Hematopoietic multipotent progenitor cell treated with erythropoietin and hydrocortisone succinate and interleukin-3 and kit ligand, for 4 days (in vitro differentiated cells): Measurements from ENCODE around the gene PLEKHG3.

ENCODE experiments used
- DNase-seq: peaks from one replicate; pipeline ENCODE4 v3.0.0-alpha.2; 2015

PLEKHG3 gene

DNA sequence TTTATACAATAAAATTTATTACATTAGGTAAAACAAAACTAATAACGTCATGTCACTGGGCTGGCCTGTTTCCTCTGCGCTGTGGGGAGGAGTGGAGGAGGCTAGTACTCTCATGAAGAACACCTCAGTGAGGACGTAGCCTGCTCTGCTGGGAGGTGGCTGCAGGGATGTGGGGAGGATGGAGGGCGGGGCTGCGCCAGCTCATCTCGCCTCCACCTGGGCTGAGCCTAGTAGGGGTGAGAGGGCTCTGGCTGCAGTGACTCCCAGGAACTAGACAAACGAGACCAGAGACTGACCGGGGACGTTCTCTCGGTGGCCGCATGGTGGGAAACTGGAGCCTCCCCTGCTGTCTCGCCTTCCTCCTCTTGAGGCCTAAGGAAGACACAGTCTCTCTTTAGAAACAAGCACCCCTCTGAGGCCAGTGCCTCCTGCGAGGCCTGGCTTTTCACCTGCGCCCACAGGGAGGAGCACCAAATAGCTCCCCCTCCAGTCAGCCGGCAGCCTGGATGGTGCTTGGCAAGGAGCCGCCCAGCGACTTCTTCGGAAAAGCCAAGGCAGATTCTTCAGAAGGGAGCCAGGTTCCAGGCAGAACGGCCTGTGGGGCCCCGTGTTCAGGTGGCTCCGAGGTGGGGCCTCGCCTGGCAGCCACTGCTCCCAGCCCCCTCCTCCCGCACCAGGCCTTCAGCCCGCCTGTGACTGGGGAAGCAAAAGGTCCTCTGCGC lies 62.4 kb downstream of the PLEKHG3 start:
- DNase-seq = no peak

DNA sequence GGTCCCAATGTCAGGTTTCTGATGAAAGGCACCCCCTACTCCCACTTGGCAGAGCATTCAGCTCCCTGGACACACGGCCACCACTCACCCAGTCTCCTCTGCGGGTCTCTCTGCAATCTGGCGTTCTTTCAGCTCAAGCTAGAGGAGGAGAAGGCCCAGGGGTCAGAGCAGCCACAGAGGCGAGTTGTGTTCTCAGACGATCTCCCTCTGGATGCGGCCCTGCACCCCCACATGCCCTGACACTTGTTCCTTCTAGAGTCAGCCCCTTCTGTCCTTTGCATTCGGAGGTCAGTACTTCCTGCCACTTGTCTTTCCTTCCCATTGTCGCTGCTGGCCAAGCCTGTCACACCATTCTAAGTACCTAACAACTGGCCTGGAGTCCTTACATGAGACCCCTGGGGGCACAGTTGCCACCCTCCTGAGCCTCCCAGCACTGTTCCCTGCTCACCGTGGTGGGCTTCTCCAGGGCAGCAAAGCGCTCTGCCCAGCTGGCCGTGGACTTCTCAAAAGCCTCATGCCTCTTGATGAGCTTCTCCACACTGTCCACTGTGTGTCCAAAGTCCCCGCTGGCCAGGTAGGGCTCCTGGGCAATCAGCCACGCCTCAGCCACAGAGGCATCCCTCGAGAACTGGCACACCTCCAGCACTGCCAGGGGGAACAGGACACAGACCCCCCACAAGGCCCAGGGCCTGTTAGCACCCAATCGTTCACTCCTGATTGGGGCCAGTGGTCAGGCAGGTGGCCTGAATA lies 63.2 kb downstream of the PLEKHG3 start:
- no peak for DNase-seq

DNA sequence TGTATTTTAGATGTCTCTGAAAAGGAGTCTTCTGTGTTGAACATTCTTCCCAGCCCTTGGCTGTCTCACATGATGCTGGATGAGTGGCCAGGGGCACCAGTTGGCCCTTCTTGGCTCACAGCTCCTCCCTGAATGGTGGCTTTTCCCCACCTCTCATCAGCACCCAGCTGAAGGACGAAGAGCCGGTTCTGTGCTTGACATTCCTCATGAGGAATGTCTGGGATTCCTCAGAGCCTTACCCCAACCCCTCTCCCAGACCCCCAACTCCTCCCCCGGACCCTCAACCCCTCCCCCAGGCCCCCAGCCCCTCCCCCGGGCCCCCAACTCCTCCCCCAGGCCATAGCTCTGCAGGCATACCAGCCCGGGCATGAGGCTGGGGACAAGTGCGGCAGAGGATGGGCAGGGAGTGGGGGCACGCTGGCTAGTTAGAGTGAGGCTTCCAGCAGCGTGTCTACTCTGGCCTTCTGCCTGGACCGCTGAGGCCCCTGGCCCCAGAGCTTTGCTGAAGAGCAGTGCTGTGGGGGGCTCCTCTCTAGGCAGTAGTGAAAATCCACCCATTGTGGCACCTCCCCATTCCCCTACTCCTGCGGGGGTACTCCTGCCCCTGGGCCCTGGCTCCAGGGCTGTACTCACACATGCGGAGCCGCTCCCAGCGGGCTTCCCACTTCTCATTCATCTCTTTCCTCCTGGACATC lies 64.3 kb downstream of the PLEKHG3 start:
- no peak for DNase-seq

DNA sequence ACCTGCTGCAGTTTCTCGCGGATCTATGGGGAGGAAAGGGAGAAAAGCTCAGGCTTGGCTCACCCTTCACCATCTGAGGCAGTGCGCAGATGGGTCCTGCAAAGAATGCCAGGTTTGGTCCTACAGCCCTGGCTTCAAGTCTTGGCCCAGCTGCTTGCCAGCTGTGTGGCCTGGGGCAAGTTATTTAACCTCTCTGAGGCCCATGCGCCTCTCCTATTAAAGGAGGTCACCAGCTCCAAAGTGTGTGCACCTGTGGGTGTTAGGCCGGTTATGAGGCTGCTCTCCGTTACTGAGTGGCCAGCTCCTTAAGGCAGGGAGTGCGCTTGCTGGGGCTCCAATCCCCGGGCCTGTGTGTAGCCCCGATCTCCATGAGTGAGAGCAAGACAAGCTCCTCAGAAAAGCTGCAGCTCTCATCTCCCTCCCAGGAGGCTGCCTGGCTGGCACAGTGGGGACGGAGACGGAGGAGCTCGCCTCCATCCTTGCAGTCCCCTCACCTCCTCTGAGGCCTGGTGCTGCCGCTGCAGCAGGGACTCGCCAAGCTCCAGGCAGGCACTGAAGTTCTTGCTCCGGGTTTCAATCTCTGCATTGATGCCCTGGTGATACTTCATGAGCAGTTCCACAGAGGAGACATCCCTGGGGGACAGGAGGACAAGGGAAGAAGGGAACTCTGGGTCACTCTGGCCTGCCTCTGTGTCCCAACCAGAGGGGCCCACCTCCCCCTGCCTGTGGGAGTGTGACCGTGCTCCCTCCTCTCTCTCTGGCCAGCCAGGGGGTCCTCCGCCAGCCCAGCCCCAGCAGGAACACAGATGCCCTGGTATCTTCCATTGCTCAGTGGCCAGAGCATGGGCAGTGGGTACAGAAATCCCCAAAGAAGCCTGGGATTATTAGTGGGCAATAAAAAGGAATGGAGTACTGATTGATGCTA lies 65.1 kb downstream of the PLEKHG3 start:
- DNase-seq = no peak

GRCh38 chr14:64770751-64771150 lies 66.5 kb downstream of the PLEKHG3 start:
- DNase-seq = no peak

DNA sequence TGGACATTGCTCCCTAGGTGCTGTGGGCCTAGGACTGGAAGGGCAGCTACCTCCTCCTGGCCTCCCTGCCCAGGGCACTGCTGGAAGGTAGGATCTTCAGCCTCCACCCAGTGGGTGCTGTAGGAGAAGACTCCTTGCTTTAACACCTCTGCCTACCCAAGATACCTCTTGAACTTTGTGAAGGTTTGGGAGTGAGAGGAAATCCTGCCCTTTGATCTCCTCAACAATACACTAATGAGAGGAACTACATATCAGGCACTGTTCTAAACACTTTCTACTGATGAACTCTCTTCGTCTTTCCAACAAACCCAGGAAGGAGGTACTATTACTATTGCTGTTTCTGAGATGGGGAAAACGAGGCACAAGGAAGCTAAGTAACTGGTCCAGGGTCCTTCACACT lies 66.9 kb downstream of the PLEKHG3 start:
- no peak for DNase-seq

GRCh38 chr14:64772397-64772950 lies 68.2 kb downstream of the PLEKHG3 start:
- no peak for DNase-seq

- no peak for DNase-seq
These were observed 68.8 kb downstream of the PLEKHG3 start for GRCh38 chr14:64773046-64773445.

GRCh38 chr14:64773577-64773976 lies 69.4 kb downstream of the PLEKHG3 start:
- DNase-seq = no peak

GRCh38 chr14:64774272-64774671 lies 70.0 kb downstream of the PLEKHG3 start:
- no peak for DNase-seq

GRCh38 chr14:64775081-64775777 lies 71.0 kb downstream of the PLEKHG3 start:
- no peak for DNase-seq

DNA sequence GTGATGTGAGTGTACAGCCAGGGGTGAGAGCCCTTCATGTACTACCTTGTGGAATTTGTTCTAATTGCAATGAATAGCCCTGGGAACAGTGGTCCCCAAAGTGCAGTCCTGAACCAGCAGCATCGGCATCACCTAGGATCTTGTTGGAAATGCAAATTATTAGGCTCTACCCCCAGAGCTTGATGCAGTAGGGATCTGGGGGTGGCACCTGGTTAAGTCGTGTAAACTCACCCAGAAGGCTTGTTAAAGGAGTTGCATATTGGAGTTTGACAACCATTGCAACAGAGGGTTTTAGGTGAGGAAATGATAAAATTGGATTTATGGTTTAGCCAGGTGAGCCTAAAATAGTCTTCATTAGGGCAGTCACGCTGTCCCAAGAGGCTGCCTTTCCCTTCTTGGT lies 73.2 kb downstream of the PLEKHG3 start:
- no peak for DNase-seq

DNA sequence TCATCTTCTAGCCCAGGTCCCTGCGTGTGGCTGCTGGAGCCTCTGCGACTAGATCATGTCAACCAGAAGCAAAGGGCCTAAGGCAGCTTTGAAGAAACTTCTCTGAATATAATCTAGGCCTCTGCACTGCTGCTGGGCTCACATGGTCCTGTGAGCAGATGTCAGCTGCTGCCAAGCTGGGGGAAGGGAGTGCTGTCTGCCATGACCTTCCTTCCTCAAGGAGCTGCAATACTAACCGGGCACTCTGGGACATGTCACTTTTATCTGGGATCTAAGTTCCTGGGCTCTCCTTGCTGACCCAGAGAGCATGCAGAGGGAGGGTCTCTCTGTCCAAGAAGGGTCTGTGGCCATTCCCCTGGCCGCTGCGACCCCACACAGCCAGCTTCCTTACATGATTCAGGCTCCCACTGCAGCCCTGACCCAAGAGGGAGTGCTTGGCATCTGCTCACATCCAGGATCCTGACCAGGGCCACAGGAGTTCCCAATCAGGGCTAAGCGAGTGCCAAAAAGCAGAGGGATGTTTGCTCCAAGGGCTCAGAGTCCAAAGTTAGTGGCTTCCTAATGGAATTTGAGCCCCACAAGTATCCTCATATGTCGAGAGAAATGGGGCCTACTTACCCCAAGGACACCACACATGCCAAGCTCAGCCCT lies 74.0 kb downstream of the PLEKHG3 start:
- no peak for DNase-seq

GRCh38 chr14:64779472-64779871 lies 75.2 kb downstream of the PLEKHG3 start:
- DNase-seq = no peak

- no peak for DNase-seq
These were observed 78.0 kb downstream of the PLEKHG3 start for GRCh38 chr14:64782196-64782595.

DNA sequence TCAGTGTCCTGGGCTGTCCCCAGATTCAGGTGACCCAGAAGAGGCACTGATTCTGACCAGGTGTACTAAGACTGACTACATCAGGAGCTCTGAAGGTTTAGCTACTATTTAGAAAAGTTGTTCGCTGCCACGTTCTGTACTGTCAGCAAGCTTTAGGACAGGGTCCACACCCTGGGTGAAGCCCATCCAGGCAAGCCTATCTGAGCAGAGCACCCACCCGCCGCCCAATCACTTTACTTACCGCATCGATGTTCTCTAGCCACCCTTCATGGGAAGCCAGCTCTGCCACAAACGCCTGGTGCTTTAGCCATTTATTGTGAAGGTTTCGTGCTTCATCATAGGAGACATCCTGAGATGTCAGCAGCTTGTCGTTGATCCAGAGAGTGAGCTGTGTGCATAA lies 79.8 kb downstream of the PLEKHG3 start:
- DNase-seq = no peak

DNA sequence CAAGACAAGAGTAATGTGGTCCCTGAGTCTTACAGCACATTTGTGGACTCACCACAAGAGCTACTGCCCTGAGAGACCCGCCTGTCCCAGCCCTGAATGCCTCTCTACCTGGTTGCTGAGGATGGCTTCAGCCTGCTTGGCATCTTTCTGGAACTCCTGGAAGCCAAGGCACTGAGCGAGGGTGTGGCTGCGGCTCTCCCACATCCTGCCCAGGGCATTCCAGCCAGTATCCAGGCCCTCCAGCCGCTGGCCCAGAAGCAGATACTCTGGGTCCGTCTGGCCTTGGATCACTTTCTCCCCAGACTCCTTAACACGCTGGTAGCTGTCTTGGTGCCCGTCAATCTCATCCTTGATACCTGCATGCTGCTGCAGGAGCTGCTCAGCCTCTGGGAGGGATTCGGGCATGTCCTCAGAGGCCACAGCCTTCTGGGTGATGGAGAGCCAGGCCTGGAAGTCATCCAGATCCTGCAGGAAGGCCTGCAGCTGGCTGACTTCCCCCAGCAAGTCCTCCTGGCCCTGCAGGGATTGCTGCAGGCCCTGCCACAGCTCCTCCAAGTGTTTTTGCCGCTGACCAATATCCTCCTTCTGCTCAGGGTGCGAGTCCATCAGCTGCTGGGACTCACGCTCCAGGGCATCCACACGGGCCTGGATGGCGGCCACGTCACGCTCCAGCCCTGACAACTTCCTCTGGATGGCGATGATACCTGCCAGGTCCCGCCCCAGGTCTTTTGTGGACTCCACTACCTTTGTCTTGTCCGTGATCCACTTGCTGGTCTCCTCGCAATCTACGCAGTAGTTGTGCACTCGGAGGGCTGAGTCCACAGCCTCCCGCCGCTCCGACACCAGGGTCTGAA lies 82.3 kb downstream of the PLEKHG3 start:
- no peak for DNase-seq

DNA sequence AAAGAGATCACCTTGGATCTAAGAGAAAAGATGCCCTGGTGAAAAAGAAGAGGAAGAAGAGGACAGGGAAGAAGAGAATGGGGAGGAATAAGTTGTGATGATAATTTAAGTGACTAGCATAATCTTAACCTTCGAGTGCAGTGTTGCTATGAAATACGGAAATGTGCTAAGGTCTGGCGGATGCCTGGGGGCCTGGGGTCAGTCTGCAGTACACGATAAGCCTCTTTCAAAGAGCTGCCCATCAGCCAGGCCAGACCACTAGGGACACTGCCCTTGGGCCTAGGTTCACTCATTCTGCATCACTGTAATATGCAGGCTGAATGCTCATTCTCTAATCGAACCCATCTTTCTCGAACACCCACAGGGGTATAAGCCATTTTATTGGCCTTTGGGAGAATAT lies 83.4 kb downstream of the PLEKHG3 start:
- no peak for DNase-seq

DNA sequence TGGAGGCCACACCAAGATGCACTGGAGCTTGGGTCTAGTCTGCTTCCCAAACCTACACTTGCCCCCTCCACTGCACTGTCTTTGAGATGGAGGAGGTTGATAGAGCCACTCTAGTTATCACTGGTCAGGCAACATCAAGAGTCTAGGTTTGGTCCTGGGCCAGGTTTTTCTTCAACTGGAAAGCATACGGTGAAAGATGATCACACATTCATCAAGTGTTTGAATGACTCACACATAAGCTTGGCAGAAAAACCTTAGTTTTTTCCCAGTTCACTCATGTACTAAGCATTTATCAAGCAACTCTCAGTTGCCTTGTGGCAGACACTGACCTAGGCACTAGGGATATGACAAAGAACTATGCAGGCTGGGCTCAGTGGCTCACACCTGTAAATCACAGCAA lies 84.5 kb downstream of the PLEKHG3 start:
- DNase-seq = no peak

GRCh38 chr14:64789696-64790095 lies 85.5 kb downstream of the PLEKHG3 start:
- no peak for DNase-seq
